RPMI8226 (cell line): ENCODE measurements around the gene SNCAIP.

Source experiments
- DNase-seq: peaks from one replicate; pipeline ENCODE4 v3.0.0-alpha.2; 2015

The SNCAIP gene

GRCh38 chr5:122401976-122402725 lies 90.1 kb downstream of the SNCAIP start:
- DNase-seq = no peak

DNA sequence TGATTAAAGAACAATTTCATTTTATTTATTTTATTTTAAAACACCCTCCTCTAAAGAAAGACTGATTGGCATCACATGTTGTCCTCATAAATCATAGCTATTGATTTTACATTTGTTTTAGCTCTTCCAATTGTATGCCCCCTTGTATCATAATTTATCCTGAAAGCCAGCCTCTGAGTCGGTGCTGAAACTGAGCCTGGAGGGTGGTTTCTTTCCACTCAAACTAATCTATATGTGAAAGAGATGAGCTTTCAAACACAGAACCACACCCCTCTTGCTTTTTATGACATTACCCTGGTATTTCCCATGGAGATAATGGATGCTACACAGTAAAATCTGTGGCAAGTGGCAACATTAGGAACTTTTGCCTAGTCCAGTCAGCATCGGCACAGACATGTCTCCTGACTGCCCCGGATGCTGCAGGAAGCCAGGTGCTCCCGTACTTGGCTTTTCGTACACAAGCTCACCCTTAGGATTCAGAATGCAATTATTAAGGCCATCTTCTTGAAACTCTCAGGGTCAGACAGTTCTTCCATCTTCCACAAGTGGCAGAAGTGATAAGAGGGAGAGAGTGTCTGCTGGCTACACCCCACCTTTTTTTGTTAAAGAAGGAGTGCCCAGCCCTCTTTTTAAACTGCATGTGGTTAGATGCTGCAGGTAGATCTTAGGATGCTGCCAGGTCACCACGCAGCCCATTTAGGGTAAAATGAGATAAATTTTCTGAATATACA lies 91.1 kb downstream of the SNCAIP start:
- DNase-seq = no peak

DNA sequence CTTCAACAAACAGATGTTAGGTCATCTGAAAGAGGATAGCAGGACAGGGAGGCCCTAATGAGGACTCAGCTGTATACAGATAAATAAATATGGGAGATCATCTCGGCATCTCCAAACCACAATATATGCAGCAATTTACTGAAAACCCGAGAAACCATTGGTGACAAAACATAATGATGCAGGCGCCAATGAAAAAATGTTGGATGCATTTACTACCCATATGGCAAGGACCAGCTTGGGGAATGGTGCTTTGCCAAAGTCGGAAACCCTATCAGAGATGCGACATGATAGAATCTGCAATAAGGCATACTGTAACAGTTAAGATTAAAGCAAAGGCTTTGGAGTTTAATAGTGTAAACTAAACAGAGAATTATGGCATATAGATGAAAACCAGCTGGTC lies 92.0 kb downstream of the SNCAIP start:
- no peak for DNase-seq

DNA sequence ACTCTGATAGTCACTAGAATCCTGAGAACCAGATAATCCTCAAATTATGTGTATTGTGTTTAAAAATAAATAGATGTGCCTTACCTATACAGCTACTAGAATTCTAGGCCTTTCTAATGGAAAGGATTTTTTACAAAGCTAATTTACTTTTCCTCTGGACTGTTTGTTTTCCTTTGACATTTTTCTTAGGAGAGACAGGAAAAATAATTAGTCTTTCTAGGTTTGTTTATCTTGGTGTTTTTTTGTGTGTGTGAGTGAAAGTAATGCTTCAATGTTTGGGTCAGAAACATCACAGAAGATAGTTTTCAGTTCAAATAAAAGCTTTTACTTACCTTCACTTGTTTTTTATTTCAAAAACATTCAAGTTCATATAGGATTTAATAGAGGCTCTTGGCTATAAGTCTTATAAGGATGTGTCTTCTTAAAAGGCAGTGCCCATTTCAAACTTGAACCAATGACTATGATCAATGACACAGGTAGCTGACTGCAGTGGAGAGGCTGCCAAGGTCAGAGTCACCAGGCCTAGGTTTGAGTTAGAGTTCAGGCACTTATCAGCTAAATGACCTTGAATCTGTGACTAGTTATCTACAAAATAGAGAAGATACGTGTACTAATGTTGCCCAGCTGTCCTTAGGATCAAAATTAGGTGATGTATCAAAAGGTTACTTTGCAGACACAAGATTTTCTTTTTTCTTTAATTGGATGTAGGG lies 92.8 kb downstream of the SNCAIP start:
- no peak for DNase-seq

GRCh38 chr5:122405751-122406150 lies 93.7 kb downstream of the SNCAIP start:
- no peak for DNase-seq

GRCh38 chr5:122406181-122406580 lies 94.1 kb downstream of the SNCAIP start:
- DNase-seq = no peak

- peak; percentile 50 for DNase-seq
Measured at GRCh38 chr5:122408592-122409224, 96.7 kb downstream of the SNCAIP start.

GRCh38 chr5:122412966-122413365 lies 100.9 kb downstream of the SNCAIP start:
- no peak for DNase-seq

- no peak for DNase-seq
Measured at GRCh38 chr5:122413722-122414121, 101.7 kb downstream of the SNCAIP start.

- peak; percentile 62 for DNase-seq
Measured at GRCh38 chr5:122415030-122415800, 103.2 kb downstream of the SNCAIP start.

GRCh38 chr5:122415801-122416120 lies 103.7 kb downstream of the SNCAIP start:
- DNase-seq = no peak

GRCh38 chr5:122419142-122419894 lies 107.3 kb downstream of the SNCAIP start:
- no peak for DNase-seq

DNA sequence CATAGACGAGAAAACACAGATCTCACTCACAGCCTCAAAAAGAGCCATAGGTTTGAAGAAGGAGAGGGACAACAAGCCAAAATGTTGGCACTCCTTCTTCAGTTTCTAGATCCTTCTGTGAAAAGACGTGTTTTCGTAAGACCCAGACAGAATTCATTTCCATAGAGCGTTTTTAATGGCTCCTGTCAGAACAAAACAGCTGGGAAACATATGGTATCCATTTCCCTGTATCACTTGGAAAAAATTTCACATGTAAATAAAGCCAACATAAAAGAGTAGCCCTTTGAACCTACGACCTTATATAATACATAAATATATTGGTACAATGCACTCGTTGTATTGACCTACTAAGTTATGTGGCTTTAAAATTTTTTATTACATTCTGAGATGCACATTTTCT lies 108.1 kb downstream of the SNCAIP start:
- DNase-seq = no peak

- no peak for DNase-seq
Measured at GRCh38 chr5:122420537-122421236, 108.7 kb downstream of the SNCAIP start.

DNA sequence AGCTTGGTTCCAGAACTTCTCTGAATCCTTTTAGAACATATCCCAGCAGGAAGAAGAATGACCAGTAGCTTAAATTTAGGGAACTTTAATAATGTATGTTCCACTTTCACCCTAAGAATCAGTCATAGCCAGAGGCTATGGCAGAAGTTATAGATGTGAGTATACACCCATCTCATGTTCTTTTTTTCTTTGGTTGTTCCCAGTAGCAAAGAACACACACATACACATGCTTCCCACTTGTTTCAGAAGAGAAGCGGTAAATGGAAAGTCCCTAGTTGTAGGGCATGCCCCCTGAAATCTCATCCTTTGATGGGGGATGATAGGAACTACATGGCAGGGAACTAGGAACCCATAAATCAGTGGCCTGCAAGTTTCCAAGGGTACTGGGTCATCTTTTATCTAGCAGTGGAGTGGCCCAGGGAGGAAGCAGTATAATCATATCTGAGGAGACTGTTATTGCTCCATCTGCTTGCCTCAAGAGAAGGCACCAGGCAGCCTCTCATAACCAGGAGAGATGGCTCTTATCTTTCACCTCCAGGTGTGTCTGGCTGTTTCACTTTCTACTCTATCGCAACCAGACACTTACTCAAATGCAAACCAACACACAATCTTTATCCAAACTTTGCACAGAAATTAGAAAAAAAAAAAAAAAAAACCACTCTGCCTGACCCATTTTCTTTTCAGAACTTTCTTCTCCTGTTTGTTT lies 109.5 kb downstream of the SNCAIP start:
- no peak for DNase-seq

GRCh38 chr5:122423221-122423620 lies 111.2 kb downstream of the SNCAIP start:
- no peak for DNase-seq

- DNase-seq = no peak
Measured at GRCh38 chr5:122424132-122424531, 112.1 kb downstream of the SNCAIP start.

DNA sequence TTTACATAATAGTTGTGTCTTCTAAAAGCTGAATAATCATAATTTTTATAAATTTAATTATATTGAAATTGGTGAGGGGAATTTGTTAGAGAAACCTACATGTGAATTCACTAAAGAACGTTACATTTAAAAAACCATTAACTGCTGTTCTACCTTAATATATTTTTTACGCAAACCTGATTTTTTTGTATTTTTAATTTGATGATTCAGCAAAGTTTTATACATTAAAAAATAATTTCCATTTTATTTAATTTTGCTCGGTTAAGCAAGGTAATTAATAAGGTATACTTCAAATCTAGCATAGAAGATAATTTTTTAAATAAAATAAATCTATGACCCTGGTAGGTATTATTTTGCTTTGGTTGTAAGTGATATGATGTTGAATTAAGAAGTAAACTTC lies 114.3 kb downstream of the SNCAIP start:
- DNase-seq = no peak

DNA sequence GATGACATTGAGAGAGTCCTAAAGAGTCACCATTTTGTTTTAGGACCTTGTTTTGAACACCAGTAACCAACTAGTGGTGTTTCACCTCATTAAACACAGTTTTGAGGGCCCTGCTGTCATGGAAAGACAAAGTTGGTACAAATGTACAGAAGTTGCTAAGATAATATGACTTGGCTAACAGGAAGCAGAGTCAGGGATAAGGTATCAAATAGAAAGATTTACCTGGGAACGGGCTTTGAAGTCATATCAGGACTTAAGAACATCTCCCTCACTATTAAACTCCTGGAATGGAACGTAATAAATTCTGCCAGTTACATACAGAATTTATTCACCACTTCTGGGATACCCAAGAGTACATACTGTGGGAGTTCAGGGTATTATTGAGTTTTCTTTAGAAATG lies 115.6 kb downstream of the SNCAIP start:
- DNase-seq = no peak

DNA sequence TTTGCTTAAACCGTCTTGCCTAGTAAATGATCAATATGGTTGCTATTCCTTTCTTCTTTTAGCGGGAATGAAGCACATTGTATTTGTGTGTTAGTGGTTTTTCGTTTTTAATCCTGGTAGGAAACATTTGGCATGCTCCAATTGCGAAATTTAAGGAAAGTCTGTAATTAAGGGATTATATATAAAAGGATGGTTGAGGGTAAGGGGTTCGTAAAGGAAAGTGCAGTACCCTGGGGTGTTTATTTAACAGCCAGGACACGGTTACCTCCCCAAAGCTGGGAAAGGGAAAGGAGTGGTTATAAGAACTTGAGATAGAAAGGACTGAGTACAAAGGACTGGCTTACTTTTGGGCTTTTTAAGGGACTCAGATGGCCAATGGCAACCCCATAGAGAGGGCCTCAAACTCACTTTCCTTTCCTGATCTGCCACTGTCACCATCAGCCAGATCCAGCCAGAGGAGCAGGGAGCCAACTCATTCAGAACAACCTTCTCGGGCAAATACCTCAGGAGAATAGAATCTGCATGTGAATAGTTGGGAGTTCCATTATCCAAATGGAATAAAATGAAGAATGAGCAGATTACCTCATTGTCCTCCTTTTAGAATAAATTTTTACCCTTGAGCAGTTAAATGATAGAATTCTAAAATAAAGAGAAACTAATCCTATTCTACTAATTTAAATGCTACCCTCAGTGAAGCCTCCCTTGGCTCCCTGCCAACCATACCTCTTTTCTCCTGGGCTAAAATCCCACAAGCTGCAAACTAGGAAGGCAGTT lies 117.7 kb downstream of the SNCAIP start:
- DNase-seq = no peak
